HG03521 (cell line): Measurements from ENCODE around the gene GRIK5.
"Not testable (repeated sequence)": the region's sequence is repeated elsewhere in the genome, so short reads cannot be mapped to it uniquely, and the experiment has no call there.

Source experiments
- ATAC-seq: cut with Tn5 transposase; IDR thresholded peaks from one replicate; pipeline ENCODE4 v1.9.1; 2021; ENCODE audit warnings: mild to moderate bottlenecking, moderate library complexity; ENCODE audit not compliant: unreplicated experiment

GRIK5 gene

DNA sequence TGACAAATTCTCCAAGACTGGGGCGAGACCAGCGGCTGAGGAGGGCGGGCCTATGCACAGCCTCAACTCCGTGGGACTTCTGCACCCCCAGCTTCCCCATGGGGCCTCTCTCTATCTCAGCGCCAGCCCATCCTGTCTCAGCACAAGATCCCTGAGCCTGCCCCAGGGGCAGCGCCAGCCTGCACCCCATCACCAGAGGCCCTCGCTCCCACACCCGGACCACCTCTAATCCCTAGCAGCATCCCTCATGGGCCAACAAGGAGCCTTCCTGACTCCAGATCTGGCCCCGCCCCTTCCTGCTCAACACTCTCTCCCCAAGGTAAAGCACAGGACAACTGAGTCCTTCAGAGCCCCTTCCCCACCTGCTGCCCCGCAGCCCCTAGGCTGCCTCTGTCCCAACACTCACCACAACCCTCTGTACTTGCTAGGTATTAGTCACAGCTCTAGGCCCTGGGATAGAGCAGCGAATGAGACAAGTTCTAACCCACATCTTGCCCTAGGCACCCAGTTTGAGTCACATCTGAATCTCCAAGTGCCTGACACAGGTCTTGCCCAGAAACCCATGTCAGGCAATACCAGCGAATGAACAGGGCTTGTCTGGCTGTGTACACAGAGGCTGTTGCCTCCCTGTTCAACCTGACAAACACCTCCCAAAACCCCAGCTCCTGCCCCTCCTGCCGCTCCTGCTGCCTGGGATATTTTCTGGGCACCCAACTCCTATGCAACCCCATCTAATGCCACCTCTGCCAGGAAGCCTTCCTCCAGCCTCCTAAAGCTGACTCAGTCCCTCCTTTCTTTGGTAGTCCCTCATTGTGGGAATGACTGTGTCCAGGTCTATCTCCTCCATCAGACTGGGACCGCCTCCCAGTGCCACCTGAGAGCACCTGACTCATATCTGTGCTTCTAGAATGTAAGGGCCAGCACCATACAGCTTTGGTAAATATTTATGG lies 18.6 kb downstream of the GRIK5 start:
- ATAC-seq, result no peak

DNA sequence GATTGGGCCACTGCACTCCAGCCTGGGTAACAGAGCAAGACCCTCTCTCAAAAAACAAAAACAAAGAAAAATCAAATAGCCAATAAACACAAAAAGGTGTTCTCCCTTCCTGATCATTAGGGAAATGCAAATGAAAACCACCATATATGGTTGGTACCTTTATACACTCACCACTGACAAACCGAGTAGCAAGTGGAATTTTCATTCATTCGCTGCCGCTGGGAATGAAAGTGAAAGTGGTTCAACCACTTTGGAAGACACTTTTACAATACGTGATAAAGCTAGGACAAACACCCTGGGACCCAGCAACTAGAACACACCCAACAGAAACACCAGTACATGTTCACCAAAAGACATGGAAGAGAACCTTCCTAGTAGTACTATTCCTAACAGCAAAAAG lies 21.0 kb downstream of the GRIK5 start:
- no peak for ATAC-seq

DNA sequence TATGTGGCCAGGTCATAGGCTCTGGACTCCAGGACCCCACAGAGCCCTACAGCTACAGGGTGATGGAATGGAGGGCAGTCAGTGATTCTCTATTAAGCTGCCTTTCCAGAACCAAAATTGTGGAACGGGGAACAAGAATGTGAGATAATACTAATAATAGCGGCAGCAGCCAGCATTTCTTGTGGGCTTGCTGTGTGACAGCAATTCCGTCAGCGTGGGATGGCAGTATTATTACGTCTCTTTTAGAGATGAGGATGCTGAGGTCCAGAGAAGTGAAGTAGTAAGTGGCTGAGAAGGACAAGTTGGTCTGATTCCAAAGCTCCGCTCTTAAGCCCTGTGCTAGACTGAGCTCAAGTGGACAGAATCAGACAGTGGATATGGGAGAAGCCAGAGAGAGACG lies 24.4 kb downstream of the GRIK5 start:
- no peak for ATAC-seq

DNA sequence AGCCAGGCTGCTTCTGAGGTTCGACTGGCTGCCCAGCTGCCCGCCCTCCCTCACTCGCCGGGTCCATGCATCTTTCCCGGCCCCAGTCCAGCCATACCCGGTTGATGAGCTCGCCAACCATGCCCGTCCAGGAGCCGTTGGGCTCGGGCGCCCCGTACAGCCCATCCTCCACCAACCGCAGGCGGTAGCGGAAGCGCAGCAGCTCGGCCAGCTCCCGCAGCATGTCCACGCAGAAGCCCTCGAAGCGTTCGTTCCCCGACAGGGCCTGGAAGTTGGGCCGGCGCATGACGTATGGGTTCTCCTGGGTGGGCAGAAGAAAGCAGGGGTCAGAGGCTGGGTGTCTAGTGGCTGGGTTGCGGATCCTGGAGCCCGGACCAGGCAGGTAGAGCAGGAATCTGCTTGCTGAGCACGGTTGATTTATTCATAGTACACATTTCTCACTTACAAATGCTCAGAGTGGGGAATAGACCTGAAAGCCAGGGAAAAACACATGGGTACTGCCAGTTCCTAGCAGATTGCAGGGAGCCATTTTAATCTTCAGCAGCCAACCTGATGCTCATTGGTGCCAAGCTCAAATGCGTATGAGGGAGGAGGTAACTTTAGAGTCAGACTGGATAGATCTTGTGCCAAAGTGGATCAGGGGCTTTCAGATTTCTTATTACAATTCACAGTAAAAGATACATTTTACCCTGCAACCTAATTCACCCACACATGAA lies 27.4 kb downstream of the GRIK5 start:
- no peak for ATAC-seq

DNA sequence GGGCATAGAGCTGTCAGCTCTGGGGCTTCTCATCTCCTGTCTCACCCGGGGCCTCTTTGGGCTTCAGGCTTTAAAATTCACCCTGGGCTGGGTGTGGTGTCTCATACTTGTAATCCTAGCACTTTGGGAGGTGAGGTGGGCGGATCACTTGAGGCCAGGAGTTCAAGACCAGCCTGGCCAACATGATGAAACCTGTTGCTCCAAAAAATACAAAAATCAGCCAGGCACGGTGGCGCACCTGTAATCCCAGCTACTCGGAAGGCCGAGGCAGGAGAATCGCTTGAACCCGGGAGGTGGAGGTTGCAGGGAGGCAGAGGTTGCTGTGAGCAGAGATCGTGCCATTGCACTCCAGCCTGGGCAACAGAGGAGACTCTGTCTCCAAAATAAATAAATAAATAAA lies 29.5 kb downstream of the GRIK5 start:
- ATAC-seq, result not testable (repeated sequence)

DNA sequence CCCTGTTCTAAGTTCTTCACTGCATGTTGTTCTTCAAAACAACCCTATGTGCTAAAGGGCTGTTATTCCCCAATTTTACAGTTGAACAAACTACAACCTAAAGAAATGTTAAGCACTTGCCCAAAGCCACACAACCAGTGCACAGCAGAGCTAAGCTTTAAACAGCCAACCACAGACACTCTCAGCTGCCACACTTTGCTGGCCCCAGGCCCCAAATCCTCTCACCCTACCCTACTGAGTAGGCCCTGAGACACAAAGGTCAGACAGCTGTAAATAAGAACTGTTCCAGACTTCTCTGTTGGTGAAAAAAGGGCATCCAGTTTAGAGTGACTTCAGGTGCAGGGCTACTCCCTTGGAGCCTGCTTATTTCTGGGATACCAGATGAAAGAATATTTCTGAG lies 30.0 kb downstream of the GRIK5 start:
- no peak for ATAC-seq

DNA sequence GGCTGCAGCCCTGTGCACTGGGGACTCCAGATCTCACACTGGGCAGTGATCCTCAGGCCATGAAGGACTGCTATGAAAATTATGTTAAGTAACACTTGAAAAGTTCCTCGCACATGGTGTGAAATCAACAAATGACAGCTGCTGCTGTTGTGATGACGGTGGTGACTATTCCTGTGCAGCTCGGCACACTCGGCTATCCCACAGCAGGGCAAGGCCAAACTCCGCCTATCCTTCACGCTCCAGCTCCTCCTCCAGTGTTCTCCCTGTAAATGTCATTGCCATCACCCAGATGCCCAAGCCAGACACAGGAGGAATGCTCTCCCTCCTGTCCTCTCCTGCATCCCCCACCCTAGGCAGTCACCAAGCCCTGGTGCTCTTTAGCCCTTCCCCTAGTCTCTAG lies 31.3 kb downstream of the GRIK5 start:
- ATAC-seq, result no peak

DNA sequence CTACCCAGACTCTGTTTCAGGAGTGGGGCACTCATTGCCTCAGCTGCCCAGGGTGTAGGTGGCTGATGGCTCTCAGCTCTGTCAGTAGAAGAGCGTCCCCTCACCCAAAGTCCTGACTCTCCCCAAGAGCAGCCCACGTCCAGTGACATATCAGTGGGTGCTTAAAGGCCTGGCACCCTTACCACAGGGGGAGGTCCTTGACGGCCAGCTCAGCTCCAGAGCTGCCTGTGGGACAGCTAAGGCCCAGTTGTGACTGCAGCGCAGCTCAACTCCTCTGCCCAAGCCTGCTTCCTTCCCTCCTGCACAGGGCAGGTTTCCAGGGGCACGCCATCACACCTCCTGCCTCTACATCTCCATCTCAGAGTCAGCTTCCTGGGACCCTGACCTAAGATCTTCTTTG lies 32.4 kb downstream of the GRIK5 start:
- no peak for ATAC-seq

DNA sequence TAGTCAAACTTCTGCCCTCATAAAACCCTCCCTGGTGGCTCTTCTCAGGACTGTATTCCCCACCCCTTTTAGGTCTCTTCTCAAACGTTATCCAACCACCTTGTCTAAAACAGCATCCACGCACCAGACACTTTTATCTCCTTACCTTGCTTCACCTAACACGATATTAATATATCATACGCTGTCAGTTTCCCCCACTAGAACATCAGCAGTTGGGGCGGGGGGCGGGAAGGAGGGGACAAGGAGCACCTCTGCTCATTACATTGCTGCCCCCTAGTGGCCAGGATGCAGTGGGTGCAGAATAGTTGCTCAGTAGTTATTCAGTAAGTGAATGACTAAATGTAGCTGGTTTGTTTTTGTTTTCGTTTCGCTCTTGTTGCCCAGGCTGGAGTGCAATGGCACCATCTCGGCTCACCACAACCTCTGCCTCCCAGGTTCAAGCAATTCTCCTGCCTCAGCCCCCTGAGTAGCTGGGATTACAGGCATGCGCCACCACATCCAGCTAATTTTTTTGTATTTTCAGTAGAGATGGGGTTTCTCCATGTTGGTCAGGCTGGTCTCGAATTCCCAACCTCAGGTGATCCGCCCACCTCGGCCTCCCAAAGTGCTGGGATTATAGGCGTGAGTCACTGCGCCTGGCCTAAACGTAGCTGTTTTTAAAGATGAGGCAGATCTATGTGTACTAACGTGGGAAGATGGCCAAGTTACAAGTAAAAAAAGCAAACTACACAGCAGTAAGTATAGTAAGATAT lies 35.2 kb downstream of the GRIK5 start:
- ATAC-seq, result not testable (repeated sequence)

DNA sequence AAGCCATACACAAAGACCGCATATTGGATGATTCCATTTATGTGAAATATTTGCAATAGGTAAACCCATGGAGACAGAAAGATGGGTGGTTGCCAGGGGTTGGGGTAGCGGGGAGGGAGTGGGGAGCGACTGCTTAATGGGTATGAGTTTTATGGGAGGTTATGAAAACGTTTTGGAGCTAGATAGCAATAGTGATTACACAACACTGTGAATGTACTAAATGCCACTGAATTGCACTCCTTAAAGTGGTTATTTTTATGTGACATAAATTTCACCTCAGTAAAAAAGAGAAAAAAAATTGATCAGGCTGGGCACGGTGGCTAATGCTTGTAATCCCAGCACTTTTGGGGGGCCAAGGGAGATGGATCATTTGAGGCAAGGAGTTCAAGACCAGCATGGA lies 36.6 kb downstream of the GRIK5 start:
- ATAC-seq, result no peak

DNA sequence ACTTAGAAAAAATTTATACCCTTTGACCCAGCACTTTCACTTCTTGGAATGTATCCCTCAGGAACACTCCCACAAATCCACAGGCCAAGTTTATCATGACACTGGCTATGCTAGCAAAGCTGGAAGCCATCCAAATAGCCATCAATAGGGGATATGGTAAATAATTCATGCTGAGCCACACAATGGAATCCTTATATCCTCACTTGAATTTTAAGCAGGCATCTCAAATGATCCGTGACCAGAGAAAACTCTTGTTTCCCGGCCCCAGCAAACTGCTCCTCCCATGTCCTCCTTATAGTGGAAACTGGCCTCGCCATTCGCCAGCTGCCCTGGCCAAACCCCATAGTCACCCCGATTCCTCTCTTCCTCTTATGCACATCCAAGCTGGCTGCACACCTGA lies 37.6 kb downstream of the GRIK5 start:
- no peak for ATAC-seq

DNA sequence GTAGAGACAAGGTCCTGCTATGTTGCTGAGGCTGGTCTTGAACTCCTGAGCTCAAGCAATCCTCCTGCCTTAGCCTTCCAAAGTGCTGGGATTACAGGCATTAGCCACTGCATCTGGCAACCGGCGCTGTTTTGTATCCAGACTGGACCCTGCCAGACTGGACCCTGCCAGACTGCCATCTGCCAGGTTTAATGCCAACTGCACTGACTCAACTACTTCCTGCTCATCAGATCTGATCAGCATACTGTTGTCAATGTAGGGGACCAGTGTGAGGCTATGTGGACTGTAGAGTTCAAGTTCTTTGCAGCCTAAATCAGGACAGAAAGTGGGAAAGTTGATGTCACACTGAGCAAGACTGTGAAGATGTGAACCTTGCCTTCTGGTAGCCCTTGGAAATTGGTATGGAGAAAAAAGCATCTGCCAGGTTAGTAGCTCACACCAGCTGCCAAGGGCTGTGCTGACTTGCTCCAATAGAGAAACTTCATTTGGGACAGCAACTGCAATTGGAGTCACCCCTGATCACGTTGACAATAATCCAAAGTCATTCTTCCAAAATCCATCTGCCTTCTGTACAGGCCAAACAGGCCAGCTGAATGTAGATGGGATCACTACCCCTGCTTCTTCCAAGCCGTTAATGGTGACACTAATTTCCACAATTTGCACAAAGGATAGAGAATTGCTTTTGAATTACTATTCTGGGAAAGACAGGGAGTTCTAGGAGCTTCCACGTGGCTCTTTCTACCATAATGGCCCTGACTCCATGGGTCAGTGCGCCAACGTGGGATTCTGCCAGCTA lies 39.2 kb downstream of the GRIK5 start:
- ATAC-seq, result no peak

DNA sequence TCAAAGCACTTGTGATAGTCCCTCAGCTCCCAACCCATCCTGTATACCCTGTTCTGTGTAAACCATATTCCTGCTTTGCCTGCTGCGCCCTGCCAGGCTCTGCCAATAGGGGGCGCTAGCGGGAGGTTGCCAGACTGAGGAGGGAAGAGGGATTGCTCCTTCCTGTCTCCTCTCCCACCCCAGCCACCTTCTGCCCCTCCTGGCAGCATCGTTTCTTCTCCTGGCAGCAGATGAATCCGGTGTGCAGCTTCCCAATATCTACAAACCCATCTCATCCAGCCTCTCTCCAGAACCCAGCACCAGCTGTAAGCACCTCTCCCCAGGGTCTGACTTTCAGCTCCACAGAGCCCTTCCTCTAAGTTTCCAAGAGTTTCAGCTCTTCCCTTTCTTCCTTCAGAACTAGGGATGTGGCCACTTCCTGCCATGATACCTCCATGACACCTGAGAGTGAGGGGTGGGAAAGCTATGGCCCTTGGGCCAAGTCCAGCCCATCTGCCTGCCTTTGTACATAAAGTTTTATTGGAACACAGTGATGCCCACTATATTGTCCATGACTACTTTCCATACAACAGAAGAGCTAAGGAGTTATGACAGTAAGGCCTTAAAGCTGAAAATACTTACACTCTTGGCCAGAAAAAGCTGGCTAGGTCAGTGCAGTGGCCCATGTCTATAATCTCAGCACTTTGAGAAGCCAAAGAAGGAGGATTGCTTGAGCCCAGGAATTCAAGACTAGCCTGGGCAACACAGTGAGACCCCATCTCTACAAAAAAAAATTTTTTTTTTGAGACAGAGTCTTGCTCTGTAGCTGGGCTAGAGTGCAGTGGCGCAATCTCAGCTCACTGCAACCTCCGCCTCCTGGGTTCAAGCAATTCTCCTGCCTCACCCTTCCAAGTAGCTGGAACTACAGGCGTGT lies 41.4 kb downstream of the GRIK5 start:
- ATAC-seq, result no peak

DNA sequence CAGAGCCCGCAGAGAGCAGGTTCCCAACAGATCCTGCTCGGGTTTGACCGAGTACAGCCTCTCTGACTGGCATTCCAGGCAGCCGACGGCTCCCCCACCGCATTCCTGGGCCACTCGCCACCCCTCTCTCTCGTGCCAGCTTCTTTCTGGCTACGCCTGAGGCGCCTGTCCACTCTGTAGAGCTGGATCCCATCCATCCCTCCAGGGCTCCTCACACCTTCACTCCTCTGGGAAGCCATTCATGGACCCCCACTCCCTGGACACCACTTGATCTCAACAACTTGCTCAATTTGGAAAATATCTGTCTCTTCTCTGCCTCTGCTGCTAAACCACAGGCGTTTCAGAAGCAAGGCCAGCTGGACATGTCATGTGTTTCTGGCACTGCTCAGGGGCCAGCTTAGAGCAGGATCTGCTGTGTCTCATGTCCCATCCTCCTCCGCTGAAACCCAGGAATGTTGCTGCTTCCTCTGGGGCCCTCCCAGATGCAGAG lies 45.3 kb downstream of the GRIK5 start:
- no peak for ATAC-seq

DNA sequence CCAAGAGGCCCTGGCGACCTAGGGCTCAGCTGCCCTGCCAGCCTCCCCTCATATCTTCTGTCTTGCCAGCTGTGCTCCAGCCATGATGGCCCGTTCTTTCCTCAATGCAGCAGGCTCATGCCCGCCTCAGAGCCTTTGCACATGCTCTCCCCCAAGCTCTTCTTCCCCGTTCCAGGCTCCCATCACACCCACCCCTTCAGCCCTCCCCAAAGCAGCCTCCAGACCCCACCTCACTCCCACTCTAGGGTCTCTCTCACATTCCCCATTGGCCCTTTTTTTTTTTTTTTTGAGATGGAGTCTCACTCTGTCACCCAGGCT lies 46.1 kb downstream of the GRIK5 start:
- no peak for ATAC-seq

DNA sequence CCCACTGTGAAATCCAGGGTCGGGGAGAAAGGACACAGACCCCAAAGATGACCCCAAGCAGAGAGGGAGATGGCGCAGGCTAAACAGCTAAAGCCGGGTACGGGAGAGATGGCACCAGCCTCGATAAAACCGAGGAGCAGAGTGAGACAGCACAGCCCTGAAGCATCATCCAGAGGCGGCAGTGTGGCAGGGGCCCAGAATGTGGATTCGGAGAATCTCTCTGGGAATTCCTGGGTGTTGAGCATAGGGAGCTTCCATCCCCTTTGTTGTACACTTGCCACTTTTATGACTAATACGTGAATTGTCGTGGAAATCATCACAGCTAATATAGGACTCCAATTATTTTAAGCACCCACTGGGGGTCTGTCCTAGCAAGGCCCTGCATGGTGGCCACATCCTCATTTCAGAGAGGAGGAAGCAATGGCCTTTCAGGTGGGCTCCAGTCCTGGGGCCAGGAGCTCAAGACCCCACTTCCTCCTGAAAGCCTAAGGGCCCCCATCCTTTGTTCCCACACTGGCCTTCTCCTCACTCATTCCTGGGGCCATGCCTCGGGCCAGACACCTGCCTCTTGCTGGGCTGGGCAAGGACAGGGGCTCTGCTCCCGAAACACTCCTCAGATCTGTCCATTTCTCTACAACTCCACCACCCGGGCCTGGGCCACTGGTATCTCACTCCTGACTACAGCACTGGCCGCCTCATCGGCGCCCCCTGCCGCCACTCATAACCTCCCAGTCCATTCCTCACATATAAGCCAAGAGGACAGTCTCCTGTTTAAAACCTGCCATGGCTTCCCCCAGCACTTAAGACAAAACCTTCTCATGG lies 46.7 kb downstream of the GRIK5 start:
- no peak for ATAC-seq

DNA sequence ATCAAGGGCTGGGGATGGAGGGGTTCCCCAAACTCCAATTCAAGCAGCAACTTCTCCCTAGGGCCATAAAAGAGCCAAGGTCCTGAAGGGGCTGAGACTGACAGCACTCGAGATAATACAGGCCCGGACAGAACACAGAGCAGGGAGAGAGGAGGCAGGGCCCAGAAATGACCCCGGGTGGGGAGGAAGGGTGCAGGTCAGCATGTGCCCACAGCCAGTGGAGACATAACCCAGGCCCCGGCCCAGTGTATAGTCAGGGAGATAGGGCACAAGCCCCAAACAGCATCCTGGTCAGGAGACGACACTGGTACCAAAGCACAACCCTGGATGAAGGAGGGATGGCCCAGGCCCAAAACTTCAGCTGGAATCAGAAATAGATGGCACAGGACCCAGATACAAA lies 47.4 kb downstream of the GRIK5 start:
- ATAC-seq, result no peak

DNA sequence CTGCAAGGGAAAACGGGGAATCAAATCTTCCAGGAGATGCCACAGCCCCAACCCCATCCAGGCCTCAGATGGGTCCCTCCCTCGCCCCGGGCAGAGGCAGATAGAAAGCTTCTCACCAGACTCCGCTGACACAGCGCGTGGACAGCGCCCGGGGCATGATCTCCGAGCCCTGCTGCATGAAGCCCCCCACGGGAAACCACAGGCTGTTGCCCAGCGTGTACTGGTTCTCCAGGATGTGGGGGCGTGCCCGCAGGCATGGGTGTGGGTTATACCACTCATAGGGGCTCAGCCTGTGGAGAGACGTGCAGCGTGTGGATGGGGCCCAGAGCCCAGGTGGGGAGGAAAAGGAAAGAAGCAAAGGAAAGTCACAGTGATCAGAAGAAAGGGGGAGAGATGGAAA lies 48.8 kb downstream of the GRIK5 start:
- no peak for ATAC-seq
